HG02610 (cell line): ENCODE data around the gene EPS8L1.
A peak's percentile ranks its signal among the peaks of the same experiment; 100 is the strongest.
"Not testable (repeated sequence)": the region's sequence is repeated elsewhere in the genome, so short reads cannot be mapped to it uniquely, and the experiment has no call there.

Experiments used
- ATAC-seq: cut with Tn5 transposase; IDR thresholded peaks from one replicate; pipeline ENCODE4 v1.9.1; 2021; ENCODE audit warnings: mild to moderate bottlenecking, moderate library complexity; ENCODE audit not compliant: unreplicated experiment

The EPS8L1 gene

DNA sequence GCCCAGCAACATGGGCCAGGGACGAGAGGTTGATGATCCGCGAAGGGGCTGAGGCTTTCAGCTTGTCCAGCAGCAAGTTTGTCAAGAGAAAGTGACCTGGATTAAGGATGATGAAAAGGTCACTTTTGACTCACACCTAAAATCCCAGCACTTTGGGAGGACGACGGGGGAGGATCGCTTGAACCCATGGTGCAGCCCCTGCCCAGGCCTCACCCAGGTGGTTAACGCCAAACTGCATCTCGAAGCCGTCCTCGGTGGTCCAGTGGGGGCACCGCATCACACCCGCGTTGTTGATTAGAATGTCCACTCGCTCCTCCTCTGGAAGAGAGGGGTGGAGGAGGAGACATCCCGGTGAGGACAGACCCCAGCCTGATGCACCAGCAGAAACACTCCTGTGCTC lies 27.2 kb upstream of the EPS8L1 start:
- no peak for ATAC-seq

DNA sequence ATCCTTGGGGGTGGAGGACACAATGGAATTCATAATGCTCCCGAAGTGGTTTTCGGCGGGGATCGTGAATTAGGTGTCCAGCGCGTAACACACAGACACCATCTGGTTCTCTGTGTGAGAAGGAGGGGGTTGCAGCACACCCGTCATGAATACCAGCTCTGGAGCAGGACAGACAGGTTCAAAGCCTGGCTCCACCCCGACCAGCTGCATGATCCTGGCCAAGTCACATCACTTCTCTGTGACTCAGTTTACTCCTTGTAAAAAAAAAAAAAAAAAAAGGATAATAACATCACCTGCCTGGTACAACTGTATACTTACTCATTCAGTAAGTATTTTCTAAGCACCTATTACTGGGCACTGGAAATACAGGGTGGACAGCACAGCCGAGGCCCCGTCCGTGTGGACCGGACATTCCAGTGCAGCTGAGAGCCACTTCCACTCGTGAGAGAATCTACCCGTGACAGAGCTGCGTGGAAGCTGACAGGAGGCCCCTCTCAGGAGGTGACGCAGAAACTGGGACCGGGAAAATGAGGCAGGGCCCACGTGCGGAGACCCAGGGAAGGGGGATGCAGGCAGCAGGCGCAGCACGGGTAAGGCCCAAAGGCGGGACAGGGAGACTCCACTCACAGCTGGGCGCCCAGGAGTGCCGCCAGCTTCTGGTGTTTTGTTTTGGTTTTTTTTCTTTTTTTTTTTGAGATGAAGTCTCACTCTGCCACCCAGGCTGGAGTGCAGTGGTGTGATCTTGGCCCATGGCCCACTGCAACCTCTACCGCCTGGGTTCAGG lies 24.7 kb upstream of the EPS8L1 start:
- no peak for ATAC-seq

DNA sequence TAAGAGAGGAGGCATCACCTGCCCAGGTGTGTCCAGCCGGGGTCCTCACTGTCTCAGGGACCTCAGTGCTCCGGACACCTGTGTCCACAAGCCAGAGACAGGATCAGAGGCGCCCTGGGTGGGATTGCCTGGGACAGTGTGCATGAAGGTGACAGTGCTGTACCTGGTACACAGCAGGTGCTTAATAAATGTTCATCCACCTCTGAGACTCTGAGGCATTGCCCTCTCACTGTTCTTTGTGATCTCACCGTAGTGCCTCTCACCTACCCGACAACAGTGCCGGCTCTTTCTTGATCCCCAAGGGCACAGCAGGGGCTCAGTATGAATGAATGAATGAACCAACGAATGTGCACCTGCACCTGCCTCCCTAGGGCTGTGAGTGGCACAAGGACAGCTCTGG lies 21.9 kb upstream of the EPS8L1 start:
- no peak for ATAC-seq

DNA sequence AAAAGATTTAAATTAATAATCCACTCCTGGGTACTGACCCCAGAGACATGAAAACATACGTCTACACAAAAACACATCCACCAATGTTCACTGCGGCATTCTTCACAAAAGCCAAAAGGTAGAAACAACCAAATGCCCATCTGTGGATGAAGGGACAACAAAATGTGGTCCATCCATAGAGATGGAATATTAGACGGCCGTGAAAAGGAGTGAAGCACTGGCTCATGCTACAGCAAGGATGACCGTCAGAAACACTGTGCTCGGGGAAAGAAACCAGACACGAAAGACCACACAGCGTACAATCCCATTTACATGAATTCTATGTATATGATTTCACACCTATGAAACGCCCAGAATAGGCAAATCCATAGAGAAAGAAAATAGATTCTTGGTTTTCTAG lies 18.8 kb upstream of the EPS8L1 start:
- ATAC-seq, result no peak

DNA sequence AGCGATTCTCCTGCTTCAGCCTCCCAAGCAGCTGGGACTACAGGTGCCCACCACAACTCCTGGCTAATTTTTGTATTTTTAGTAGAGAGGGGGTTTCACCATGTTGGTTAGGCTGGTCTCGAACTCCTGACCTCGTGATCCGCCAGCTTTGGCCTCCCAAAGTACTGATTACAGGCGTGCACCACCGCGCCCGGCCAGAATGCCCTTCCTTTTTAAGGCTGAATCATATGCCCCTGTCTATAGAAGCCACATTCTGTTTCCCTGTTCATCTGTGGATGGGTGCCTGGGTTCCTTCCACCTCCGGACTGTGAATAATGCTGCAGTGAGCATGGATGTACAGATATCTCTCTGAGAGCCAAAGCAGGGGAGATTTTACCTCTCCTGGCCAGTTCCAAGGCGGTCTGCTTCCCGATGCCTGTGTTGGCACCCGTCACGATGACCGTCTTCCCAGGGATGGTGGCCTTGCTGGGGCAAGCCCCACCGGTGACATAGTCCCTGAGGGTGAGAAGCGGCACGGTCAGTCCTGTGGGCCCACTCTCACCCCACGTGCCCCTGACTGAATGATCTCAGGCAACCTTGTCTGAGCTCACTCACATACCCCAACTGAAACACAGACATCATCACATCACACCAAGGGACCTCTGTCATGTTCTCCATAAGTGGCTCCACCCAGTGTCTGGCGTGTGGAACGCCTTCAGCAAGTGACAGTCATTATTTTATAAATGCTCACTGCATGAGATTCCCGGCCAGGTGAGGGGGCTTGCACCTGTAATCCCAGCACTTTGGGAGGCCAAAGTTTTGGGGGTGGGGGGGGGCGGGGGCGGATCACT lies 16.7 kb upstream of the EPS8L1 start:
- no peak for ATAC-seq

DNA sequence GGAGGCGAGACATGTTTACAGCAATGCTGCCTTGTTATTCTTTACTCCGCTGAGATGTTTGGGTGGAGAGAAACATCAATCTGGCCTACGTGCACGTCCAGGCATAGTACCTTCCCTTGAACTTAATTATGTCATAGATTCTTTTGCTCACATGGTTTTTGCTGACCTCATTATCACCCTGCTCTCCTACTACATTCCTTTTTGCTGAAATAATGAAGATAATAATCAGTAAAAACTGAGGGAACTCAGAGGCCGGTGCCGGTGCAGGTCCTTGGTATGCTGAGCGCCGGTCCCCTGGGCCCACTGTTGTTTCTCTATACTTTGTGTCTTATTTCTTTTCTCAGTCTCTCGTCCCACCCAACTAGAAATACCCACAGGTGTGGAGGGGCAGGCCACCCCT lies 15.4 kb upstream of the EPS8L1 start:
- not testable (repeated sequence) for ATAC-seq

DNA sequence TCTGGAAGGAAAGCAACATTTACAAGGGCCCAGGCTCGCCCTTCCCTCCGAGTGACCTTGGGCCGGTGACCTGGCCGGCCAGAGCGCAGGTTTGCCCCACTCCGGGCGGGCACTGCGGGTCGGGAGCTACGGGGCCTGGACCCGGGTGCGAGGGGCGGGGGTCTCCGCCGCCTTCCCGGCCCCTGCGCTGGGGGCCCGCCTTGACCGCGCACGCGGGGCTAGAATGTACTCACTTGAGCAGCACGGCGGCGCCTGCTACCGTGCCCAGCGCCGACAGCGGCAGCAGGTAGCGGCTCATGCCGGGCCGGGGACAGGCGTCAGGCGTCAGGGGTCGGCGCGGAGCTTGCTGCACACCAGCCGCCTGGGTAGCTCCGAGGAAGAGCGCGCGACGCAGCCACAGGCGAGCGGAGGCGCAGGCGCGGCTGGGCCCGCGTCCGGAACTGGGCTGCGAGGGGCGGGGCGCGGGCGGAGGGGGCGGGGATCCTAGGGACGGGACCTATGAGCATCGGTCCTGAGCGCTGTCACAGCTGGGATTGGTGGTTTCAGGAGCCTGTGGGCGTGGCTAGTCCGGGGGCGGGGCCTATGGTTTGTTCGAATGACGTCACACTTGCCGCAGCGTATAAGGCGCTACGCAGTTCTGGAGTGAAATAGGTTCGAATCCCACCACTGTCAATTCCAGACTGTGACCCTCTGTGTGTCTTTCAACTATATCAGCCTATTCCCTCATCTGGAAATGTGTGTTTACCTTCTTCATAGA lies 12.8 kb upstream of the EPS8L1 start, which contains the start of gene RDH13:
Gene RDH13 (minus strand): TSS at position 414 of the 757 bp plus-strand sequence. CDS start 116 bp downstream, at position 298.
- ATAC-seq, result peak; percentile 86

DNA sequence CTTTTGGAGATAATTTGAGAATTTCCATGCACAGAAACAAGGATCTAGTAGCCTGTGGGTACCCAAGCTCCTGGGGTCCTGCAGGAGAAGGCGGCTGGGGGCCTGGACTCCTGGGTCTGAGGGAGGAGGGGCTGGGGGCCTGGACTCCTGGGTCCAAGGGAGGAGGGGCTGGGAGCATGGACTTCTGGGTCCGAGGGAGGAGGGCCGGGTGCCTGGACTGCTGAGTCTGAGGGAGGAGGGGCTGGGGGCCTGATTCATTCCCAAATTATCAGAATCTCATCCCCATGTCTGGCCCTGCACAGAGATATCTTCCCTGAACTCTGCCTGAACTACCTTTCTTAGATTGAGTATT lies 12.2 kb upstream of the EPS8L1 start:
- no peak for ATAC-seq

DNA sequence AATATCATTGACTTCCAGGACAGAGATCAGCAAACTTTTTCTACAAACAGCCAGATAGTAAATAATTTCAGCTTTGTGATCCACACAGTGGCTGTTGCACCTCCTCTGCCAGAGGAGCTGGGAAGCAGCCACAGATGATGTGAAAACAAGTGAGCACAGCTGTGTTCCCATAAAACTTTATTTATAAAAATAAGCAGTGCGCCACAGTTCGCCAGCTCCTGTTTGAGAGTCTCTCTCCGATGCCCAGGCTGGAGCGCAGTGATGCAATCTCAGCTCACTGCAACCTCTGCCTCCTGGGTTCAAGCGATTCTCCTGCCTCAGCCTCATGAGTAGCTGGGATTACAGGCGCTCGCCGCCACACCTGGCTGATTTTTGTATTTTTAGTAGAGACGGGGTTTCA lies 10.2 kb upstream of the EPS8L1 start:
- ATAC-seq, result not testable (repeated sequence)

DNA sequence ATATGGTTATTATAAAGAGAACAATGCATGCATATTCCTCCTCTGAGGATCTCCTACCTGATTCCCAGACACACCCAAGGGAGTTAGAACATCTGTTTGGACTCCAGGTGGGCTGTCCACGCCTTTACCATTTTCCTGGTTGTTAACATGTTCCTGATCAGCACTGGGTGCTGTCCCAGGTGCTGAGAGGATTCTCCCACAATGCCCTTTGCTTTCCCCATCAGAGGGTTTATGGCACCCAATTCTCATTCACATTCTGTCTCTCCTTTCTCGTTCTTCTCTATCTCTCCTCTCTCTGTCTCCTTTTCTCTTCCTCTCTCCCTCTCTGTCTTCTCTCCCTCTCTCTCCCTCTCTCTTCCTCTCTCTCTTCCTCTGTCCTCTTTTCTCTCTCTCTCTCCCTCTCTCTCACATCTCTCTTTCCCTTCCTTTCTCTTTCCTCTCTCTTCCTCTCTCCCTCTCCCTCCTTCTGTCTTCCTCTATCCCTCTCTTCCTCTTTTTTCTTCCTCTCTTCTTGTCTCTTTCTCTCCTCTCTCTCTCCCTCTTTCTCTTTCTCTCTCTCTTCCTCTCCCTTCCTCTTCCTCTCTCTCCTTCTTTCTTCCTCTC lies 9.5 kb upstream of the EPS8L1 start:
- no peak for ATAC-seq

DNA sequence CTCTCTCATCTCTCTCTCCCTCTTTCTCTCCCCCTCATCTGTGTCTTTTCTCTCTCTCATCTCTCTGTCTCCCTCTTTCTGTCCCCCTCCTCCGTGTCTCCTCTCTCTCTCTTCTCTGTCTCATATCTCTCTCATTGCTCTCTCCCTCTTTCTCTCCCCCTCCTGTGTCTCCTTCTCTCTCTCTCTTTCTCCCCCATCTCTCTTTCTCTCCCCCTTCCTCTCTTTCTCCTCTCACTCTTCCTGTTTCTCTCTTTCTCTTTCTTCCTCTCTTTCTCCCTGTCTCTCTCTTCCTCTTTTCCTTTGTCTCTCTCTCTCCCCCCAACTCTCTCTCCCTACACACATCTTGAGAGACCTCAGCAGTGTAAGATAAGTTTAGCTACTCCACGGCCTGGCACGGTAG lies 7.8 kb upstream of the EPS8L1 start:
- no peak for ATAC-seq

DNA sequence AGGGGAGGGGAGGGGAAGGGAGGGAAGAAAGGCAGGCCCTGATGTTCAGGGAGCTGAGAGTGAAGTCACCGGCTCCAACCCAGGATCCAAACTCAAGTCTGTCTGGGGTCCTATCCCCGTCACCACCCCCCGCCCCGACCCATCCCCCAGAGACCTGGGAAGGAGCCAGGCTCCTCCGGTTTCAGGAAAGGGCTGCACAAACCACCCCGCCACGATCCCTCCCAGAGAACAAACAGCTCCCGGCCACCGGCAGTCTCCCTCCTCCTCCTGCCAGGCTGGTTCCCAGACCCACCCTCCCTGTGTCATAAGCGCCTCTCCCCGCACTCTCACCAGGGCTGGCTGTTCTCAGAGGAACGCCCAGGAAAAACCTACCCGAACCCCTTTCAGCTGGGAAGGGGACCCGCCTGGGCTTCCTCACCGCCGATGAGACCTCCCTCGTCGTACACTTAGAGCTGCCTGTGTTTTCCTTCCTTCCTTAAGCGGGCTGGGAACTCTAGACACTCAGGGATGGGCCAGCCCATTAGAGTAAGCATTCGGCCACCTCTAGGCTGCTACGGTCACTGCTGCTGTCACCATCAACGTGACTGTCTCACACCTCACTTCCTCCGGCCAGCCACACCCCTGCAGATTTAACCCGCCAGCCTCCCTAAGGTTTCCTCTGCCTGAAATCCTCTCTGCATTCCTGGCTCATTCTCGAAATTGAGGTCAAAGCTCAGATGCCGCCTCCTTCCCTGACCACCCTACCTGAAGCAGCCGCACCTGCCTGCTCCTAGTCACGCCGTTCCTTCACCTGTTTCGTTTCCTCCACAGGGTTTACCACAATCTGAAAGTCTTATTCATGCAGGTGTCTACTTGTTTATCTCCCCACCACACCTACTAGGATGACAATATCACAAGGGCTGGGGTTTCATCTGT lies 6.5 kb upstream of the EPS8L1 start:
- no peak for ATAC-seq

DNA sequence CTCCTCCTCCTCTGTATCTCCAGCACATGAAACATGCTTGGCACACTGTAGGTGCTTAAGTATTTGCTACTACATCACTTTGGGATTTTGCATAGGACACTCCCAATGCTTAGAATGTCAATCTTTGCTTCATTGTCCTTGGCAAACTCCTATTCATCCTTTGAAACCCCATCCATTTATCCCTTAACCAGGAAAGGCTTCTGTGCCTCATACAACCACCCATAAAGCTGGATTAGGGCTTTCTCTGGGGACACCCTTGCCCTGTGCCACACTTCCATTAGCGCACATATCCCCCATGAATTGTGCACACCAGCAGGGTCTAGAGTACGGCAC lies 5.8 kb upstream of the EPS8L1 start:
- ATAC-seq, result no peak

DNA sequence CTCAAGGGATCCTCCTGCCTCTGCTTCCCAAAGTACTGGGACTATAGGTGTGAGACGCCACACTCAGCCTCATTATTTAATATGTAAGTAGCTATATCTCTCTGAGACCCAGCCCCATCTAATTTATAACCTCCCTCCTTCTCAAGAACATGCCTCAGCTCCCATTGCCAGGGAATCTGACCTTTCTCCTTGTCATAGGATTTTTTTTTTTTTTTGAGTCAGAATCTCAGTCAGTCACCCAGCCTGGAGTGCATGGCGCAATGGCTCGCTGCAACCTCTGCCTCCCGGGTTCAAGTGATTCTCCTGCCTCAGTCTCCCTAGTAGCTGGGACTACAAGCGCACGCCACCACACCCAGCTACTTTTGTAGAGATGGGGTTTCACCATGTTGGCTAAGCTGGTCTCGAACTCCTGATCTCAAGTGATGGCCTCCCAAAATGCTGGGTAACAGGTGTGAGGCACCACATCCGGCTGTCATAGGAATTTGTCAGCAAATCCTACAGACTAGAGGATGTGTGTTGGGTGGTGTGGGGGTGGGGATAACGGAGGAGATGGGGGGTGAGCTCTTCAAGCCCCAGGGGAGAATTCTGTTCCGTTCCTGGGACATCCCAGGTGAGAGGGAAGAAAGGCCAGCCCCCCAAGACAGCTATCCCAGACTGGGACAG lies 5.1 kb upstream of the EPS8L1 start:
- ATAC-seq, result no peak

DNA sequence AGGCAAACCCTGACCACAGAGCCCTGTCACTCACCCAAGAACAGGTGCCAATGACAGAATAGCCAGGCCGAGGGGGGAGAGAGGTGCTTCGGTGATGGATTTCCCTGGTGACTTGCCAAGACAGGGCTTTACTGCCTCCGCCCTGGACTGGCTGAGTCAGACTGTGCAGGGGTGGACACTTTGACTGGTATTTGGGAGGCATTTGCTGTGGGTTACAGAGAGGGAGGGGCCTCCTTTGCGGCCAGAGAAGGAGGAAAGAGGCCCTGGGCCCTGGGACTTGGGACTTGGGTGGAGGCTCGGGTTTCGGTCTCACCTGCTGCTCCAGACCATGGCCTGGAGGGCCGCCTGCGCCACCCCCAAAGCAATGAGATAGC lies 4.6 kb upstream of the EPS8L1 start:
- no peak for ATAC-seq

DNA sequence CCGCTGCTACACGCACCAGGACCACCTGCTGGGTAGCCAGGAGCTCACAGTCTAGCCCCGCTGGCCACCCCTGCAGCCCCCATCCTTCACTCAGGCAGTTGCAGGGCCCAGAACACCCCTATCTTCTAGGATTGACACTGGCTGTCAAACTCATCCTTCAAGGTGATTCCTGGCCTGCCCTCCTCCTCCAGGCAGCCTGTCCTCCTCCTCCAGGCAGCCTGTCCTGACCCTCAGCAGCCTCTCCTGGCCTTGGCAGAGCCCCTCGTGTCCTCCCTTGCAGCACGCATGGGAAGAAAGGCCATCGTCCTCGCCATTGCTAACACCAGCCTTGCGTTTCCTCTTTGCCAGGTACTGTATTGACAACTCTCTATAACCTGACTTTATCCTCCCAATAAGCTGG lies 3.8 kb upstream of the EPS8L1 start:
- no peak for ATAC-seq

DNA sequence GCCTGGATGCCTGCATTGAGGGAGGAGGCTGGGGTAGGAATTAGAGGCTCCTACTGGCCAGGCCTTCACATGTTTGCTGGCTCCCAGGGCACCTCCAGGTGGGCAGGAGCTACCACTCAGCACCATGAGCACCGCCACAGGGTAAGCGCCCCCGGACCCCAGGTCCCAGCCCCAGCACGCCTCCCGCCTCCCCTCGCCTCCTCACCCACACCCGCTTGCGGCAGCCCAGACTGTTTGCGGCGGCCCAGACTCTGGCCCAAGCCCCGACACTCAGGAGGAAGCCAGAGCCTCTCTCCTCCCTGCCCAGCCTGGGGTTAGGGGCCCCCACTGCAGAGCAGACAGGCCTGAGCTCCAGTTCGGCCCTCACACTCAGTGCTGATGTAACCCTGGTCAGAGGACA lies 652 bp downstream of the EPS8L1 start:
- no peak for ATAC-seq

DNA sequence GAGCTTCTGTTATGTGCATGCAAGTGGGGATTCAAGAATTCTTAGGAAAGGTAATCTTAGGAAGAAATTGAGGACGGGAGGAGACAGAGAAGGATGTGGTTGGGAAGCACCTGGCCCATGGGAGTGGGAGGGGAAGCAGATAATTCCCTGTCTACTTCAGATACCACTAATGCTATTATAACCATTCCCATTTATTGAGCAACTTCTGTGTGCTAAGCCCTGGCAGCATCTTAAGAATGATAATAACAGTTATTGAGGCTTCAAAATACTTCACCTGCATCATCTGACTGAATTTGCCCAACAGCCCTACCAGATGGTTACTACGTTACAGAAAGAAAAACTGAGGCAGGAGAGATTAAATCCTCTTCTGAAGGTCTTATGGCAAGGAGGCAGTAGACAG lies 1.4 kb downstream of the EPS8L1 start:
- no peak for ATAC-seq

DNA sequence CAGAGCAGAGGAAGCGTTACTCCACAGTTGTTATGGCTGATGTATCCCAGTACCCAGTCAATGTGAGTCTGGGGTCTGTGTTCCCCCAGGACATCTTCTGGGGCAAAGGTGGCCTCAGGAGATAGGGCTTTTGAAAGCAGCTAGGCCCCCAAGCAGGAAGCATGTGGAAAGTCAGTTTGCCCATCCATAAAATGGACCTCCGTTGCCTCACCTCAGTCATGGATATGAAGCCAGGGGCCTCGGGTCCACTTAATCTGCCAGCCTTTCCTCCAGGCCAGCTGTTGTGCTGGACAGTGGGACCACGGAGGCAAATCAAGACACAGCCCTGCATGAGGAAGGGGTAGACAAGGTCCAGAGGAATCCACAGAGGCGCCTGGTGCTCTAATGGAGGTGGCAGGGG lies 3.3 kb downstream of the EPS8L1 start:
- ATAC-seq, result no peak
